K562 (cell line): ENCODE data around the gene TM2D3. TPM values are rescaled to one million over a fixed set of nuclear protein-coding genes. Genes with fewer than 3 reads are reported as not detected.

Experiments
- ATAC-seq: fragments of 200-7000 bp; cut with Tn5 transposase; 3 replicates; pipeline ENCODE4 v1.9.1; 2020; ENCODE audit warnings: moderate library complexity
- BruUV-seq: library from RNA; stranded (reverse); fragments of 400-500 nt; replicated peaks from 2 replicates; lab custom pipeline; 2021; lab: Mats Ljungman, UMichigan
- CTCF ChIA-PET: fragments of 300-600 bp; formaldehyde crosslinking; extraction: SDS; loops from one replicate; lab custom pipeline; 2021; ENCODE audit warnings: low intra/inter-chr PET ratio; lab: Yijun Ruan, JAX
- POLR2A ChIA-PET: fragments of 300-600, 350-650 bp; sonication (Branson Sonifier 250); formaldehyde crosslinking; extraction: SDS; loops from one replicate; lab custom pipeline; 2021; ENCODE audit warnings: antibody characterized with exemption, inconsistent platforms; lab: Yijun Ruan, JAX
- DNase-seq, 4 experiments: peaks; one replicate each; pipeline versions ENCODE4 v3.0.0 to v3.0.0-alpha.2; 2011 to 2018; ENCODE audit warnings: low spot score in 3 of 4, mixed read lengths in 3 of 4; ENCODE audit errors: extremely low read depth in 1 of 4
- FAIRE-seq: peaks from 2 replicates; lab custom pipeline; 2011; peaks lifted over from hg19 to GRCh38; lab: Jason Lieb, UNC
- H2AFZ ChIP-seq: 2 replicates; pipeline ENCODE4 v1.6.0; 2011; ENCODE audit warnings: low read depth, low read length, control low read depth, inconsistent platforms
- H3K27ac ChIP-seq: fragments of 200-600 bp; 3 replicates; pipeline ENCODE4 v1.8.0; 2011; ENCODE audit warnings: low read depth, mild to moderate bottlenecking, control low read depth, inconsistent platforms, low read length, moderate library complexity, mixed read lengths; ENCODE audit errors: extremely low read depth
- H3K27me3 ChIP-seq, 2 experiments: fragments of 300-600 bp in 1 of 2; 2 replicates in 1 of 2; 3 replicates in 1 of 2; pipeline versions ENCODE4 v1.6.0 to v1.8.0; 2011; ENCODE audit warnings: inconsistent platforms in 2 of 2, low read length in 2 of 2, mild to moderate bottlenecking in 1 of 2, mixed read lengths in 1 of 2, moderate library complexity in 1 of 2; ENCODE audit not compliant: control insufficient read depth in 2 of 2, insufficient read depth in 2 of 2
- H3K36me3 ChIP-seq: fragments of 300-600 bp; 3 replicates; pipeline ENCODE4 v1.8.0; 2011; ENCODE audit warnings: mild to moderate bottlenecking, low read length, inconsistent platforms; ENCODE audit not compliant: control insufficient read depth, insufficient read depth
- H3K4me1 ChIP-seq, 2 experiments: fragments of 200-600 bp in 1 of 2; replicated peaks in 1 of 2; 2 replicates in 1 of 2; 3 replicates in 1 of 2; pipeline versions ENCODE4 v1.5.1 to v1.8.0; 2011; ENCODE audit warnings: inconsistent platforms in 2 of 2, low read length in 2 of 2, mild to moderate bottlenecking in 1 of 2, mixed read lengths in 1 of 2, moderate library complexity in 1 of 2; ENCODE audit not compliant: control insufficient read depth in 2 of 2, insufficient read depth in 2 of 2
- H3K4me2 ChIP-seq: 2 replicates; pipeline ENCODE4 v1.6.1; 2011; ENCODE audit warnings: low read length, control low read depth, inconsistent platforms, mixed read lengths; ENCODE audit not compliant: insufficient read depth
- H3K4me3 ChIP-seq: fragments of 200-600 bp; sonication (generic), shearing (Covaris generic); 2 replicates; pipeline ENCODE4 v1.5.1; 2016; ENCODE audit warnings: control low read depth, inconsistent platforms
- H3K79me2 ChIP-seq: fragments of 200-600 bp; 3 replicates; pipeline ENCODE4 v1.8.0; 2011; ENCODE audit warnings: low read length, inconsistent platforms; ENCODE audit not compliant: control insufficient read depth, insufficient read depth
- H3K9ac ChIP-seq, 2 experiments: 2 replicates each; pipeline versions ENCODE4 v1.6.0 to v1.6.1; 2011; ENCODE audit warnings: low read depth in 2 of 2, low read length in 2 of 2, control low read depth in 1 of 2, inconsistent platforms in 1 of 2, mild to moderate bottlenecking in 1 of 2, mixed read lengths in 1 of 2; ENCODE audit not compliant: insufficient read depth in 1 of 2
- H3K9me1 ChIP-seq: one replicate; pipeline ENCODE4 v1.6.0; 2011; ENCODE audit warnings: inconsistent platforms, mild to moderate bottlenecking, low read length, moderate library complexity; ENCODE audit not compliant: control insufficient read depth, insufficient read depth
- H3K9me3 ChIP-seq: replicated peaks from 2 replicates; pipeline ENCODE4 v1.5.1; 2011; ENCODE audit warnings: low read depth, low read length, inconsistent platforms; ENCODE audit not compliant: control insufficient read depth, insufficient read depth
- H4K20me1 ChIP-seq: replicated peaks from 2 replicates; pipeline ENCODE4 v1.6.1; 2011; ENCODE audit warnings: low read length, inconsistent platforms, mixed read lengths; ENCODE audit not compliant: control insufficient read depth, insufficient read depth
- CTCF ChIP-seq, 3 experiments: IDR thresholded peaks in 2 of 3; conservative IDR thresholded peaks in 1 of 3; 2 replicates each; pipeline ENCODE4 v1.5.1; 2011 to 2012; ENCODE audit warnings: low read length in 3 of 3, mild to moderate bottlenecking in 3 of 3, control low read depth in 2 of 3, improper control_type of control experiment in 1 of 3, inconsistent platforms in 1 of 3, low read depth in 1 of 3, mixed read lengths in 1 of 3, moderate library complexity in 1 of 3; ENCODE audit not compliant: insufficient read depth in 2 of 3
- E2F1 ChIP-seq: sonication (generic); formaldehyde crosslinking; IDR thresholded peaks from 2 replicates; pipeline ENCODE4 v1.8.1; 2023; ENCODE audit warnings: mild to moderate bottlenecking, missing genetic modification reagents, moderate library complexity
- ETS1 ChIP-seq: conservative IDR thresholded peaks from 2 replicates; pipeline ENCODE4 v1.6.1; 2011; ENCODE audit warnings: low read depth, mild to moderate bottlenecking, low read length; ENCODE audit not compliant: control insufficient read depth
- MNT ChIP-seq, 2 experiments: fragments of 450-650 bp; conservative IDR thresholded peaks; 2 replicates each; pipeline ENCODE4 v1.6.1; 2017; ENCODE audit warnings: mild to moderate bottlenecking in 2 of 2, moderate library complexity in 2 of 2
- TAF9B ChIP-seq: fragments of 450-650 bp; IDR thresholded peaks from 2 replicates; pipeline ENCODE4 v1.6.1; 2018; ENCODE audit warnings: mild to moderate bottlenecking; ENCODE audit not compliant: partially characterized antibody
- ZNF280A ChIP-seq: fragments of 450-650 bp; IDR thresholded peaks from 2 replicates; pipeline ENCODE4 v1.6.1; 2018; ENCODE audit warnings: mild to moderate bottlenecking, low read depth; ENCODE audit not compliant: partially characterized antibody
- WGBS: fragments of 100-300 bp; shearing (Covaris generic); methylation state at CpG from one replicate; pipeline ENCODE4 v1.1.6; 2016; ENCODE audit warnings: low coverage, mixed read lengths; ENCODE audit not compliant: insufficient coverage; ENCODE audit errors: missing lambda C conversion rate; 5-methylcytosine and 5-hydroxymethylcytosine counted together
- in situ Hi-C: fragments of 300-500 bp; cut with MboI; formaldehyde crosslinking; loops from 4 replicates; pipeline ENCODE4 v1.15.0; 2018; ENCODE audit warnings: inconsistent platforms, mixed read lengths
- intact Hi-C: fragments of 100-400 bp; cut with micrococcal nuclease; formaldehyde crosslinking; loops from 2 replicates; pipeline ENCODE4 v1.14.2; 2022
- polyA plus RNA-seq, 8 experiments: library from polyadenylated mRNA; depleted of rRNA in 4 of 8; stranded (reverse) in 5 of 8; unstranded in 3 of 8; fragments of >200 nt; fragmentation: Nextera tagmentation in 2 of 8; fragmentation: Illumina TruSeq in 1 of 8; extraction: Ambion mirVana in 2 of 8; extraction: Trizol in 1 of 8; gene quantifications; 2 replicates each; pipeline versions ENCODE4 v1.2.1 to v1.2.3, GENCODE V29; 2011 to 2014; ENCODE audit warnings: inconsistent platforms in 1 of 8, missing spikeins in 1 of 8
- total RNA-seq, 7 experiments: library from RNA; depleted of rRNA in 6 of 7; stranded (reverse); fragments of >200 nt in 6 of 7; fragmentation: Illumina TruSeq in 2 of 7; extraction: Trizol in 2 of 7; gene quantifications; 2 replicates each; pipeline versions ENCODE4 v1.2.1 to v1.2.3, GENCODE V29; 2011 to 2021; ENCODE audit warnings: low replicate concordance in 1 of 7

Gene TM2D3
- total and polyA plus RNA-seq, 9 of the 15 experiments (the other 6 are each of a cell fraction or from before 2014, with no cell fraction given): 16.5 to 67.9 (median 31.3) TPM

- WGBS: 21% methylated on average over 9 of the region's 9 CpGs
- no peak for DNase-seq
- CTCF ChIA-PET: no interaction called here
- no peaks in the 10 kb centered on the region for H3K9me1 ChIP-seq
- no peak overlapping the region for H3K4me2 ChIP-seq
- H3K27ac ChIP-seq: no peak overlapping the region
- FAIRE-seq: no peak
- POLR2A ChIA-PET: interaction anchor here (1.2 kb wide), 1 partner anchor 9 kb away, joined by 4 read pairs; no protein-coding TSS in a partner anchor
- no peak overlapping the region for H2AFZ ChIP-seq
- ATAC-seq: peak; percentile 63; the same call in 2 of the 3 replicates
- H3K79me2 ChIP-seq: no peaks in the 10 kb centered on the region
- in situ Hi-C loops (no loop called here), intact Hi-C loops (no loop called here)
- no peak overlapping the region for H3K4me3 ChIP-seq
- no peaks in the 10 kb centered on the region for H3K36me3 ChIP-seq
- no peaks in the 10 kb centered on the region for H4K20me1 ChIP-seq
- TF ChIP-seq MNT (conservative IDR thresholded peaks at IDR 0.05) (no peak), ETS1 (no peak), TAF9B (no peak), E2F1 (CRISPR knock-in tag) (no peak), CTCF (IDR thresholded peaks at IDR 0.05 in 2 of 3, conservative IDR thresholded peaks at IDR 0.05 in 1 of 3; ENCODE audit: insufficient read depth in 2 of 3, low read depth in 1 of 3, low read length in 3 of 3) (0 out of 6 replicates have a peak, but pooled peaks of 1 of the 3 experiments have one; percentile 4), ZNF280A (no peak)
- TF ChIP-seq, all 486 proteins: peak for 1
- BruUV-seq: no TSS peak
- Histone ChIP-seq H3K9me3 (no peaks in the 10 kb centered on the region), H3K27me3 (peaks cover 27 to 60% of the 10 kb centered on the region in 2 experiments), H3K9ac (no peak overlapping the region), H3K4me1 (peaks cover 0 to 3% of the 10 kb centered on the region in 2 experiments; a peak in 2 of 5 replicates)
Observed at GRCh38 chr15:101608201-101608600, 44.0 kb downstream of the TM2D3 start.
